Measurements from ENCODE around the gene TMED1. TPM values are rescaled to one million over a fixed set of nuclear protein-coding genes. Genes with fewer than 3 reads are reported as not detected.

Gene TMED1
- total RNA-seq, 1 experiment from 2014 or later = 32.3 TPM

GRCh38 chr19:10789866-10790265, 46.1 kb downstream of the TMED1 start:
- no peaks in the 10 kb centered on the region for H3K27me3 Mint-ChIP-seq (ENCODE audit: low read depth)
- H3T11ph ChIP-seq (ENCODE audit: low read length) = no peak overlapping the region
- no peak overlapping the region for H3K27ac ChIP-seq (ENCODE audit: insufficient read length, low read depth, low read length)
- no peaks in the 10 kb centered on the region for H3K9me3 ChIP-seq (ENCODE audit: control insufficient read depth, low read depth, low read length)
- no peak overlapping the region for H4K91ac ChIP-seq (ENCODE audit: insufficient read length, low read depth, low read length)
- H2AFZ ChIP-seq (ENCODE audit: low read length) = no peak overlapping the region
- no peaks in the 10 kb centered on the region for H3K23me2 ChIP-seq (ENCODE audit: insufficient read length, low read depth, low read length, poor library complexity, severe bottlenecking)
- H3K4ac ChIP-seq (ENCODE audit: low read depth, low read length) = no peak overlapping the region
- no peaks in the 10 kb centered on the region for H4K20me1 ChIP-seq (ENCODE audit: control insufficient read depth, insufficient read depth, insufficient read length)
- no peak overlapping the region for H2AK5ac ChIP-seq (ENCODE audit: insufficient read length, low read length)
- H3K4me2 ChIP-seq (ENCODE audit: insufficient read depth, insufficient read length, low read length) = no peak overlapping the region
- no peak overlapping the region for H3K4me3 Mint-ChIP-seq
- H2BK5ac ChIP-seq (ENCODE audit: insufficient read length, low read length) = no peak overlapping the region
- H2BK12ac ChIP-seq (ENCODE audit: insufficient read length, low read depth, low read length) = no peak overlapping the region
- H3K9me3 Mint-ChIP-seq = no peaks in the 10 kb centered on the region
- no peak overlapping the region for H3K14ac ChIP-seq (ENCODE audit: insufficient read depth, low read length)
- H3K4me1 Mint-ChIP-seq = no peaks in the 10 kb centered on the region
- no peaks in the 10 kb centered on the region for H3K4me1 ChIP-seq (ENCODE audit: insufficient read depth, low read length)
- peaks cover 27 to 66% (median 49%) of the 10 kb centered on the region in 3 experiments; a peak in 6 of 7 replicates for H3K36me3 Mint-ChIP-seq (ENCODE audit: insufficient read depth in 1 of 3, low read depth in 3 of 3)
- H3K18ac ChIP-seq (ENCODE audit: insufficient read length, low read depth, low read length) = no peak overlapping the region
- no peak for TF ChIP-seq CTCF (conservative IDR thresholded peaks at IDR 0.05)
- no peaks in the 10 kb centered on the region for H3K79me2 ChIP-seq (ENCODE audit: insufficient read depth, low read length)
- H4K8ac ChIP-seq (replicated peaks; ENCODE audit: insufficient read length, low read depth, low read length) = no peak overlapping the region
- no peak overlapping the region for H2BK15ac ChIP-seq (ENCODE audit: low read depth, low read length)
- H3K27me3 ChIP-seq (ENCODE audit: insufficient read depth, low read length) = no peaks in the 10 kb centered on the region
- no peak overlapping the region for H3K23ac ChIP-seq (ENCODE audit: insufficient read length, low read depth, low read length)
- H3K27ac Mint-ChIP-seq = no peak overlapping the region
- no peak for DNase-seq
- no peaks in the 10 kb centered on the region for H3K79me1 ChIP-seq (ENCODE audit: insufficient read depth, low read depth, low read length, poor library complexity, severe bottlenecking)
- H2BK20ac ChIP-seq (ENCODE audit: low read depth, low read length, poor library complexity, severe bottlenecking) = no peak overlapping the region
- no peak overlapping the region for H3K56ac ChIP-seq (ENCODE audit: insufficient read length, low read depth, low read length)
- H3K9ac ChIP-seq (ENCODE audit: extremely low read depth, insufficient read length, low read length) = no peak overlapping the region
- no peak overlapping the region for H2BK120ac ChIP-seq (ENCODE audit: low read depth, low read length, poor library complexity, severe bottlenecking)
- no peak overlapping the region for H4K5ac ChIP-seq (ENCODE audit: insufficient read length, low read depth, low read length)
- no CpG with 5 or more reads among the region's 10 CpGs for WGBS (ENCODE audit: extremely low coverage, insufficient read length, low lambda C conversion rate)

Measured in H9 (cell line).